ENCODE results near the gene D2HGDH.

- TF ChIP-seq CTCF (IDR thresholded peaks at IDR 0.05; ENCODE audit: low read length): no peak
- TF ChIP-seq EZH2 (optimal IDR thresholded peaks at IDR 0.05; ENCODE audit: low read depth, low read length): no peak
These were observed 4.7 kb downstream of the D2HGDH start for GRCh38 chr2:241739177-241739576.
